GM18526 (cell line): ENCODE data around the gene TRIOBP.

ENCODE experiments used
- POLR2A ChIP-seq: IDR thresholded peaks from 3 replicates; pipeline ENCODE4 v1.6.1; 2011; ENCODE audit not compliant: insufficient read length; ENCODE audit errors: extremely low read depth

Gene TRIOBP

GRCh38 chr22:37696657-37697537 lies at the start of gene TRIOBP:
TSS of gene TRIOBP (plus strand) at chr22:37697048. CDS start at chr22:37701366, 4,318 bp downstream.
- TF ChIP-seq POLR2A, result no peak

- TF ChIP-seq POLR2A, result no peak
These were observed 49.5 kb upstream of the TRIOBP start for GRCh38 chr22:37647317-37647716.

GRCh38 chr22:37647928-37648327 lies 48.9 kb upstream of the TRIOBP start:
- TF ChIP-seq POLR2A, result no peak

GRCh38 chr22:37650463-37651136 lies 46.2 kb upstream of the TRIOBP start:
- no peak for TF ChIP-seq POLR2A

- no peak for TF ChIP-seq POLR2A
These were observed 42.1 kb upstream of the TRIOBP start for GRCh38 chr22:37654563-37655251.

- no peak for TF ChIP-seq POLR2A
These were observed 41.6 kb upstream of the TRIOBP start for GRCh38 chr22:37655252-37655563.

GRCh38 chr22:37657590-37658132 lies 39.2 kb upstream of the TRIOBP start:
- TF ChIP-seq POLR2A, result no peak

GRCh38 chr22:37658133-37659065 lies 38.4 kb upstream of the TRIOBP start, which contains the start of gene PDXP:
TSS of gene PDXP (plus strand) at chr22:37658723. CDS start at chr22:37658783, 60 bp downstream.
- TF ChIP-seq POLR2A, result peak; percentile 88

GRCh38 chr22:37659066-37659896 lies 37.6 kb upstream of the TRIOBP start:
- TF ChIP-seq POLR2A, result no peak

- TF ChIP-seq POLR2A, result no peak
These were observed 36.7 kb upstream of the TRIOBP start for GRCh38 chr22:37659897-37660708.

- no peak for TF ChIP-seq POLR2A
These were observed 36.2 kb upstream of the TRIOBP start for GRCh38 chr22:37660709-37661045.

GRCh38 chr22:37661160-37661924 lies 35.5 kb upstream of the TRIOBP start:
- no peak for TF ChIP-seq POLR2A
